ENCODE measurements around the gene IL1R2. TPM values are rescaled to one million over a fixed set of nuclear protein-coding genes. Genes with fewer than 3 reads are reported as not detected.

The IL1R2 gene
- total RNA-seq, 2 donors from 2014 or later = 6.9 to 11.4 TPM

DNA sequence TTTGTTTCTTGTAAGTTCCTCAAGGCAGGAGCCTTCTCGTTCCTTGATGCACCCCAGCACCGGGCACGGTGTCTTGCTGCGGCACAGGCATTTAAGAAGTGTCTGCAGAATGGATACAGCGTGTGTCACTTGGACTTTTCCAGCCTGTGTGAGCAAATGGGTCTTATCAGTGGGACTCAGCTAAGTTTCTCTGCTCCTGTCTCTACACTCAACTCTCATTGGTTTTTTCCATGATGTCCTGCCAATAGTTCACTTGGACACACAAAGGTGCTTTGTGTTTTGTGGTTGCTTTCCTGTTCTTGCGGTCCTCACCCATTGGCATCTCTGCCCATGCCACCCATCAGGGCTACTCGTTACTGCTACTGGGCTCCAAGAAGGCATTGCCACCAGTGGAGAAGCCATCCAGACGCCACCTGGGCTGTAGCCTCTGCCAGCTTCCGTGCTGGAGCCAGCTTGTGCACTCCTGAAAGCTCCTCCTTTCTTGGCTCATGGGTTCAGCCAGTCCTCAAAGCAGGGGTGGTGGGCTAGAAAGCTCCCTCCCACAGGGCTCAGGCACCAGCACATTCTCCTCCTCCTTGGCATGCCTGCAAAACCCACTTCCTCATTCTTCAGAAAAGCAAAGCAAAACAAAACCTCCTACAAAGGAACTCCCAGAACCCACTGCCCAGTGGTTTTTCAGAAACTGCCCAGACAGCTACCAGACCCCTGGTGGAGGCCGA, 41.4 kb downstream of the IL1R2 start:
- intact Hi-C loops (cut with DNase I) = no loop called here
- H3K4me3 ChIP-seq = no peak overlapping the region
- WGBS = 49% methylated on average over 10 of the region's 10 CpGs
- peak overlapping the region; percentile 61 to 67 for H3K27ac ChIP-seq
- H3K36me3 ChIP-seq = no peaks in the 10 kb centered on the region
- H3K27me3 ChIP-seq (replicated peaks; ENCODE audit: insufficient read depth) = no peaks in the 10 kb centered on the region
- peak; percentile 87 for DNase-seq (ENCODE audit: low spot score)
- no peaks in the 10 kb centered on the region for H3K9me3 ChIP-seq
- H3K4me1 ChIP-seq (replicated peaks) = peaks cover 5% of the 10 kb centered on the region
- TF ChIP-seq POLR2A (IDR thresholded peaks at IDR 0.05) = peak; percentile 22
- peak; percentile 75 for TF ChIP-seq POLR2AphosphoS5 (IDR thresholded peaks at IDR 0.05)
- TF ChIP-seq, protein P1, sequence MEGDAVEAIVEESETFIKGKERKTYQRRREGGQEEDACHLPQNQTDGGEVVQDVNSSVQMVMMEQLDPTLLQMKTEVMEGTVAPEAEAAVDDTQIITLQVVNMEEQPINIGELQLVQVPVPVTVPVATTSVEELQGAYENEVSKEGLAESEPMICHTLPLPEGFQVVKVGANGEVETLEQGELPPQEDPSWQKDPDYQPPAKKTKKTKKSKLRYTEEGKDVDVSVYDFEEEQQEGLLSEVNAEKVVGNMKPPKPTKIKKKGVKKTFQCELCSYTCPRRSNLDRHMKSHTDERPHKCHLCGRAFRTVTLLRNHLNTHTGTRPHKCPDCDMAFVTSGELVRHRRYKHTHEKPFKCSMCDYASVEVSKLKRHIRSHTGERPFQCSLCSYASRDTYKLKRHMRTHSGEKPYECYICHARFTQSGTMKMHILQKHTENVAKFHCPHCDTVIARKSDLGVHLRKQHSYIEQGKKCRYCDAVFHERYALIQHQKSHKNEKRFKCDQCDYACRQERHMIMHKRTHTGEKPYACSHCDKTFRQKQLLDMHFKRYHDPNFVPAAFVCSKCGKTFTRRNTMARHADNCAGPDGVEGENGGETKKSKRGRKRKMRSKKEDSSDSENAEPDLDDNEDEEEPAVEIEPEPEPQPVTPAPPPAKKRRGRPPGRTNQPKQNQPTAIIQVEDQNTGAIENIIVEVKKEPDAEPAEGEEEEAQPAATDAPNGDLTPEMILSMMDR (IDR thresholded peaks at IDR 0.05) = no peak

DNA sequence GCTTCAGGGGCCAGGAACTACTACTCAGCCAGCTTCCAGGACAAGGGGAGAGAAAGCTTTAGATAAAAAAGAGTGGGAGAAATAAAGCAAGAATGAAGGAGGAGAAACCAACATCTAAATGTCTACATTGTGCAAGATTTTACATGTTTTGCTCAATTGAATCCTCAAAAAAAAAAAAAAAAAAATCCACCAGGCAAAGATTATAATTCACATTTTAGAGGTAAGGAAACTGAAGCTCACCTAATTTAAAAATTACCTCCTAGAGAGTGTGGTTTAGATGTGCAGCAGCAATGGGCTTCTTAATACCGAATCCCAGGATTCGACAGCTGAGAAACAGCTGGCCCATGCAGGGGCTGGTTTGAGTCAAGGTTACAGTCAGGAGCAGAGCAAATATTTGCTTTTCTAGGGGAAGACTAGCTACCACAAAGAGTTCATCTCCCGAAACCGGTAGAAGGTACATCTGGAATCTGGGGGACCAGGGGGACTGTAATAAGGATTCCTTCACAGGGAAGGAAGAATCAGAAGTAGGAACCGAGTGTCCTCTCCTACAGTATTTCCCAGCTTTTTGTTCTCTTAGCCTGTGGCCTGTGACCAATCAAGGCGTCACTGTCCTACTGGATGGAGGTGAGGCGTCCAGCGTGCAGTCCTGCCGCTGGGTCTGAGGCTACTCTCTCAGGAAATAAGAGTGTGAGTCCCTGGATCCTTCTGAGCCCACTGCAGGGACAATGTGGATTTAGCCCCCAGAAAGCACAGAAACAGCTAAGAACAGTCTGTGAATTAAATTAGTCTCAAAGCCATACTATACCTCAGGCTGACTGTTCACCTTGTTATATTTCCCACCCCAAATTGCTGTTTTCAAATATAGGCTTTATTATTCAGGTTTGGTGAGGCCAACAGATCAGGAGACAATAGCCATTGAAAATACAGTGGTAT, 42.3 kb downstream of the IL1R2 start:
- H3K36me3 ChIP-seq = no peaks in the 10 kb centered on the region
- WGBS = 66% methylated on average over 9 of the region's 9 CpGs
- H3K9me3 ChIP-seq = no peaks in the 10 kb centered on the region
- no peak for DNase-seq (ENCODE audit: low spot score)
- peaks cover 5% of the 10 kb centered on the region for H3K4me1 ChIP-seq (replicated peaks)
- intact Hi-C loops (cut with DNase I) = no loop called here
- no peaks in the 10 kb centered on the region for H3K27me3 ChIP-seq (replicated peaks; ENCODE audit: insufficient read depth)
- H3K27ac ChIP-seq = peak overlapping the region; percentile 61 to 67
- H3K4me3 ChIP-seq = no peak overlapping the region
- TF ChIP-seq POLR2A (IDR thresholded peaks at IDR 0.05) (no peak), POLR2AphosphoS5 (IDR thresholded peaks at IDR 0.05) (no peak)
- TF ChIP-seq, protein P1 (IDR thresholded peaks at IDR 0.05) = peak in 2 of 4 experiments; percentile 3 to 4

DNA sequence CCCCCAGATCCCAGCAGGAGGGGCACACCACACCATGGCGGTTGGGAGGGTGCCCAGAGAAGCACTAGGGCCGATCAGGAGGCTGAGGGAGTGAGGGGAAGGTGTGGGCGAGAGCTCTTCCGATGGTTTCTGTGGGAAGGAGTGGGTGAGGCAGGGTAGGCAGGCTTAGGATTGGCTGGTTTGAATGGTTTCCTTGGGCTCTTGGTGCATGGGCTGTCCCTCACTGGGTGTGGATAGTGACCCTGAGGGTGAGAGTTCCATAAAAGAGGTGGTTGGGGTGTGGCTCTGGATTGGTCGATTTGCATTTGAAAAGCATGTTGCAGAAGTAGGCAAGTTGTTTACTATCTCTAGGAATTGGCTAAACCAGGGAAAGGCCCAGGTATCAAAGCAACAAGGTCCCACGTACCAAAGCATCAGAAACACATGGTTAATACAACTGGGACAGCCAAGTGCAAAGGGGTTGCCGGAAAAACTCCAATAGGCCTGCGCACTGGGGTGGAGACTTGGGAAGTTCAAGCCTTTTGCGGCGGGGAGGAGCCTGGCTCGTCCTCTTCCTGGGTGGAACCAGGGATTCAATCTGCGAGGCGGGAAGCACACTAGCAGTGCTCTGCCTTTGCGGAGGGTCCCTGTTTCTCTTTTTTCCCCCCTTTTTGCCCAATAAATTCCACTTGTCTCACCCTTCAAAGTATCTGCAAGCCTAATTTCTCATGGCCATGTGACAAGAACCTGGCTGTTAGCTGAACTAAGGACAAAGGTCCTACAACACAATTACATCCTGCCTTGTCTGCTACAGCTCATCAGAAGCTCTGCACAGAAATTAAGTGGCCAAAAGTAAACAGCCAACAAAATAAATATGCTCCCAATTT, 43.2 kb downstream of the IL1R2 start:
- 89% methylated on average over 14 of the region's 14 CpGs for WGBS

DNA sequence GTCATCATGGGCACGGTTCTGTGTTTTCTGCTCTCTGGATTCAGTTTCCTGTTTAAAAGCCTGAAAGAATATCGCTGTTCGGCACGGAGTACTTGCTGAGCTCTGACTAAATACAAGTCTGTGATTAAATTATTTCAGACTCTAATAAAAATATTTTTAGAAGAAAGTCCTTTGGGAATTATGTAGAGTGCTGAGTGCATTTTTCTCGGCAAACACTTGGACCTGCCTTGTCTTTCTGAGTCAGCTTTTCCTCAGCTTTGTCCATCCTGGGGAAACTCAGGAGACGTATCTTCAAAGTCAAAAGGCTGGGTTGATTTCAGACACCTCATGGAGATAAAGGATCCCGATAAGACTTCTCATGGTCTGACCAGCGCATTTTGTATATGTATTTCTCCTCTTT, 45.9 kb downstream of the IL1R2 start:
- intact Hi-C loops (cut with DNase I) = no loop called here
- no peak overlapping the region for H3K4me3 ChIP-seq
- peak overlapping the region; percentile 26 to 59 for H3K27ac ChIP-seq
- no peaks in the 10 kb centered on the region for H3K9me3 ChIP-seq
- no peaks in the 10 kb centered on the region for H3K36me3 ChIP-seq
- no peak for TF ChIP-seq POLR2A (IDR thresholded peaks at IDR 0.05)
- TF ChIP-seq POLR2AphosphoS5 (IDR thresholded peaks at IDR 0.05) = no peak
- TF ChIP-seq, protein P1 (IDR thresholded peaks at IDR 0.05) = no peak
- H3K27me3 ChIP-seq (replicated peaks; ENCODE audit: insufficient read depth) = no peaks in the 10 kb centered on the region
- WGBS = 41% methylated on average over 8 of the region's 8 CpGs
- no peak for DNase-seq (ENCODE audit: low spot score)
- H3K4me1 ChIP-seq (replicated peaks) = peaks cover 5% of the 10 kb centered on the region

More for the DNA sequence above, 43.2 kb downstream of the IL1R2 start:
- Histone ChIP-seq H3K27me3 (replicated peaks; ENCODE audit: insufficient read depth) (no peaks in the 10 kb centered on the region), H3K4me1 (replicated peaks) (peaks cover 5% of the 10 kb centered on the region), H3K9me3 (no peaks in the 10 kb centered on the region), H3K36me3 (no peaks in the 10 kb centered on the region), H3K4me3 (no peak overlapping the region), H3K27ac (peak overlapping the region; percentile 61 to 67)
- no peak for DNase-seq (ENCODE audit: low spot score)
- intact Hi-C loops (cut with DNase I) = no loop called here
- TF ChIP-seq POLR2A (IDR thresholded peaks at IDR 0.05) (no peak), POLR2AphosphoS5 (IDR thresholded peaks at IDR 0.05) (no peak)
- TF ChIP-seq, protein P1 (IDR thresholded peaks at IDR 0.05) = no peak

All from prostate gland (tissue), 2 donors.